ENCODE results near the gene CATSPERD. TPM values are rescaled to one million over a fixed set of nuclear protein-coding genes. Genes with fewer than 3 reads are reported as not detected.

CATSPERD gene
- polyA plus RNA-seq, 1 donor (not counting 4 experiments of a cell fraction or from before 2014, with no cell fraction given), result not detected

DNA sequence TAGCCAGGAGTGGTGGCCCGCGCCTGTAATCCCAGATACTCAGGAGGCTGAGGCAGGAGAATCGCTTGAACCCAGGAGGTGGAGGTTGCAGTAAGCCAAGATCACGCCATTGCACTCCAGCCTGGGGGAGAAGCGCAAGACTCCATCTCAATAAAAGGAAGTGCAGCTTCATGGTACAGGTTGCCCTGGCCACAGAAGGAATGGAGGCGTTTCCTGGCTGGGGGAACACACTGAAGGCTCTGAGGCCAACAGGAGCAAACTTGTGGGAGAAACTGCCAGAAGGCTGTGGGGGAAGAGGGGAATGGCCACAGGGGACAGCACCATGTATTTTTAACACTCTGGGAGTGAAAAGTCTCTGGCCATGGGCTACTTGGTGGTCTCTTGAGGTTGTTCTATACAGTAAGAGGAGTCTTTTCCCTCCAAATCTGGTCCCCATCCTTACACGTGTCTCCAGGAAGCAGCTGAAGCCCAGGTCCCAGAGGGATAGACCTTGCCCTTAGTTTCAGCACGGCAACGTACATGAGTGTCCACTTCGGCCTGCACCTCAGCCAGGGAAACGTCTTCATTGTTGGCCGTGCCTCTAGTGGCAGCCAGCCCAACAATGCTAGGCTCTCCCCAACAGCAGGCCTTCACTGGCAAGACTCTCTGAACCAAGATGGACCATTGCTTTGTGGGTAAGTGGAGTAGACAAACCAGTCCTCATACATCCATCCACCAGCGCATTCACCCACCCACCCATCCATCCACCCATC lies 47.6 kb upstream of the CATSPERD start:
- Histone ChIP-seq H3K9me1 (ENCODE audit: control insufficient read depth, extremely low read depth, insufficient read depth, low read length) (no peaks in the 10 kb centered on the region), H3K9ac (ENCODE audit: control insufficient read depth, extremely low read depth, insufficient read depth, low read length) (no peak overlapping the region), H3K4me3 (ENCODE audit: control insufficient read depth in 2 of 3, extremely low read depth in 1 of 3, insufficient read depth in 2 of 3, low read depth in 1 of 3, low read length in 3 of 3) (no peak overlapping the region), H4K20me1 (ENCODE audit: control insufficient read depth, extremely low read depth, insufficient read depth, low read length) (no peaks in the 10 kb centered on the region), H2AFZ (ENCODE audit: control insufficient read depth, low read length) (no peak overlapping the region), H3K36me3 (ENCODE audit: control insufficient read depth in 2 of 2, extremely low read depth in 1 of 2, insufficient read depth in 2 of 2, low read length in 2 of 2) (peaks cover 15 to 18% of the 10 kb centered on the region in 2 experiments), H3K4me2 (ENCODE audit: control insufficient read depth, extremely low read depth, insufficient read depth, low read depth, low read length) (no peak overlapping the region), H3K27me3 (ENCODE audit: control insufficient read depth, extremely low read depth, insufficient read depth, low read length) (no peaks in the 10 kb centered on the region), H3K4me1 (ENCODE audit: control insufficient read depth, extremely low read depth, insufficient read depth, low read length) (no peaks in the 10 kb centered on the region), H3K27ac (ENCODE audit: control insufficient read depth, insufficient read depth, low read length) (no peak overlapping the region), H3K9me3 (ENCODE audit: control insufficient read depth, low read depth, low read length) (no peaks in the 10 kb centered on the region), H3K79me2 (ENCODE audit: control insufficient read depth, insufficient read depth, low read length) (no peaks in the 10 kb centered on the region)
- dilution Hi-C loops (cut with MboI; ENCODE audit: extremely low pct_ligation_motif_present, low sequenced_read_pairs), result no loop called here
- no peak for DNase-seq (ENCODE audit: low read depth, low spot score)
- FAIRE-seq, result no peak
- TF ChIP-seq EZH2 (IDR thresholded peaks at IDR 0.05; ENCODE audit: low read length), result no peak
- TF ChIP-seq, protein P1, sequence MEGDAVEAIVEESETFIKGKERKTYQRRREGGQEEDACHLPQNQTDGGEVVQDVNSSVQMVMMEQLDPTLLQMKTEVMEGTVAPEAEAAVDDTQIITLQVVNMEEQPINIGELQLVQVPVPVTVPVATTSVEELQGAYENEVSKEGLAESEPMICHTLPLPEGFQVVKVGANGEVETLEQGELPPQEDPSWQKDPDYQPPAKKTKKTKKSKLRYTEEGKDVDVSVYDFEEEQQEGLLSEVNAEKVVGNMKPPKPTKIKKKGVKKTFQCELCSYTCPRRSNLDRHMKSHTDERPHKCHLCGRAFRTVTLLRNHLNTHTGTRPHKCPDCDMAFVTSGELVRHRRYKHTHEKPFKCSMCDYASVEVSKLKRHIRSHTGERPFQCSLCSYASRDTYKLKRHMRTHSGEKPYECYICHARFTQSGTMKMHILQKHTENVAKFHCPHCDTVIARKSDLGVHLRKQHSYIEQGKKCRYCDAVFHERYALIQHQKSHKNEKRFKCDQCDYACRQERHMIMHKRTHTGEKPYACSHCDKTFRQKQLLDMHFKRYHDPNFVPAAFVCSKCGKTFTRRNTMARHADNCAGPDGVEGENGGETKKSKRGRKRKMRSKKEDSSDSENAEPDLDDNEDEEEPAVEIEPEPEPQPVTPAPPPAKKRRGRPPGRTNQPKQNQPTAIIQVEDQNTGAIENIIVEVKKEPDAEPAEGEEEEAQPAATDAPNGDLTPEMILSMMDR (optimal IDR thresholded peaks at IDR 0.05 in 1 of 3, IDR thresholded peaks at IDR 0.05 in 1 of 3, conservative IDR thresholded peaks at IDR 0.05 in 1 of 3; ENCODE audit: extremely low read depth in 1 of 3, insufficient read depth in 2 of 3, low read length in 3 of 3), result no peak

DNA sequence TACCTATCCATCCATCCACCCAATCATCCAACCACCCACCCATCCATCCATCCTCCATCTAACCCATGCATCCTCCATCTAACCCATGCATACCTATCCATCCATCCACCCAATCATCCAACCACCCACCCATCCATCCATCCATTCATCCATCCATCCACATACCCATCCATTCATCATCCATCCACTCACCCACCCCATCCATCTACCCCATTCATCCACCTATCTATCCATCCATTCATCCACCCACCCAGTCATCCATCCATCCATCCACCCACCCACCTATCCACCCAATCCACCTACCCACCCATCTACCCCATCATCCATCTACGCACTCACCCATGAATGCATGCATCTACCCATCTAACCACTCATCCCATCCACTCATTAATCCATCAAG lies 46.7 kb upstream of the CATSPERD start:
- no peak overlapping the region for H3K9ac ChIP-seq (ENCODE audit: control insufficient read depth, extremely low read depth, insufficient read depth, low read length)
- FAIRE-seq, result no peak
- TF ChIP-seq, protein P1 (optimal IDR thresholded peaks at IDR 0.05 in 1 of 3, IDR thresholded peaks at IDR 0.05 in 1 of 3, conservative IDR thresholded peaks at IDR 0.05 in 1 of 3; ENCODE audit: extremely low read depth in 1 of 3, insufficient read depth in 2 of 3, low read length in 3 of 3), result no peak
- TF ChIP-seq EZH2 (IDR thresholded peaks at IDR 0.05; ENCODE audit: low read length), result no peak

More for the DNA sequence above, 46.7 kb upstream of the CATSPERD start:
- Histone ChIP-seq H3K9me3 (ENCODE audit: control insufficient read depth, low read depth, low read length) (no peaks in the 10 kb centered on the region), H2AFZ (ENCODE audit: control insufficient read depth, low read length) (no peak overlapping the region), H3K4me3 (ENCODE audit: control insufficient read depth in 2 of 3, extremely low read depth in 1 of 3, insufficient read depth in 2 of 3, low read depth in 1 of 3, low read length in 3 of 3) (no peak overlapping the region), H3K27ac (ENCODE audit: control insufficient read depth, insufficient read depth, low read length) (no peak overlapping the region), H3K79me2 (ENCODE audit: control insufficient read depth, insufficient read depth, low read length) (no peaks in the 10 kb centered on the region), H3K27me3 (ENCODE audit: control insufficient read depth, extremely low read depth, insufficient read depth, low read length) (no peaks in the 10 kb centered on the region), H3K36me3 (ENCODE audit: control insufficient read depth in 2 of 2, extremely low read depth in 1 of 2, insufficient read depth in 2 of 2, low read length in 2 of 2) (peaks cover 16 to 19% of the 10 kb centered on the region in 2 experiments), H3K4me1 (ENCODE audit: control insufficient read depth, extremely low read depth, insufficient read depth, low read length) (no peaks in the 10 kb centered on the region), H4K20me1 (ENCODE audit: control insufficient read depth, extremely low read depth, insufficient read depth, low read length) (no peaks in the 10 kb centered on the region), H3K4me2 (ENCODE audit: control insufficient read depth, extremely low read depth, insufficient read depth, low read depth, low read length) (no peak overlapping the region), H3K9me1 (ENCODE audit: control insufficient read depth, extremely low read depth, insufficient read depth, low read length) (no peaks in the 10 kb centered on the region)
- dilution Hi-C loops (cut with MboI; ENCODE audit: extremely low pct_ligation_motif_present, low sequenced_read_pairs), result no loop called here
- no peak for DNase-seq (ENCODE audit: low read depth, low spot score)
